HG03196 (cell line): Measurements from ENCODE around the gene NEU1.

Experiments used
- ATAC-seq: cut with Tn5 transposase; IDR thresholded peaks from one replicate; pipeline ENCODE4 v1.9.1; 2021; ENCODE audit not compliant: unreplicated experiment

The NEU1 gene

DNA sequence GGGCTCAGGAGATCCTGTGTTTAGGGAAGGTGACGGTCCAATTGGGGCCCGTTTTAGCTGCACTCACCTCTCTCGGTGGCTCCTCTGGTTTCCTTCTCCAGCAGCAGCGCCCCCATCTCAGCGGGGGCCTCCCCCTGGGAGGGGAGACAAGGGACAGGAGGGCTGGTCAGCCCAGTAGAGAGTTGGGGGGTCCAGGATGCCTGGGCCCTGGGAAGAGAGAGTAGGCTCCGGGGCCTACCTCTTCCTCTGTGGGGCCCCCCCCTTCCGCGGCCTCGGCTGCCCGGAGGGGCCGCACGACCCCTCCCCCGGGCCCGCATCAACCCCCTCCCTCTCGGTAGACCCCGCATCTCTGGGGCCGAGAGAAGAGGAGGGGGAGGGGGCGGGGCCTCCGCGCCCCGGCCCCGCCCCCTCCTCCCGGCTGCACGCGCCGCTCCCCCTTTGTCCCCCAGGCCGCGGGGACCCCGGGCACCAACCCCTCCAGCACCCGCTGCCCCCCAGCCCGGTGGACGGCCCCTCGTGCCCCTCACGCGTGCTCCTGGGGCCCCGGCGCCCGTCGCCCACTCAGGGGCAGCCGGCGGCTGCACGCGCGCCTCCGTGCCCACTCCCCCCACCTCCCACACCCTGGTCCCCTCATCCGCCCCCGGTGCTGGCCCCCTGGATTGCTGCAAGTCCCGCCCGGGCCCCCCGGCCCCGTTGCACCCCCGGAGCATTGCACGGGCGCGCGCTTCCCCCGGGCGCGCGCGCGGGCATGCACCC is 34.4 kb upstream of the NEU1 start:
- no peak for ATAC-seq

DNA sequence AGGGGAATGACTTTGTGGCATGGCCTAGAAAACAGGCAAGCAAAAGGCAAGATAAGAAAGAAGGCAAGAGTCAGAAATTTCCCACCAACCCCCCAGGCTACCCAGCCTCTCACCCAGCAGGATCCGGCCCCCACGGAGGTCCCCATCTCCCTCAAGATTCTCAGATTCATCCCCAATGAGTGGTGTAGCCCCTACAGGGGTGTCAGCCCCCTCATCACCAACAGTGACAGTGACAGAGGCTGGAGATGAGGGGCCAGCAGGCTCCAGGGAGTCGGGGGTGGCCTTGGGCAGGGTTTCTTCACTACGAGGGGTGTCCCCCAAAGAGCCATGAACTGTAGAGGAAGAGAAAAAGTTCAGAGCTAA is 33.9 kb upstream of the NEU1 start:
- no peak for ATAC-seq

DNA sequence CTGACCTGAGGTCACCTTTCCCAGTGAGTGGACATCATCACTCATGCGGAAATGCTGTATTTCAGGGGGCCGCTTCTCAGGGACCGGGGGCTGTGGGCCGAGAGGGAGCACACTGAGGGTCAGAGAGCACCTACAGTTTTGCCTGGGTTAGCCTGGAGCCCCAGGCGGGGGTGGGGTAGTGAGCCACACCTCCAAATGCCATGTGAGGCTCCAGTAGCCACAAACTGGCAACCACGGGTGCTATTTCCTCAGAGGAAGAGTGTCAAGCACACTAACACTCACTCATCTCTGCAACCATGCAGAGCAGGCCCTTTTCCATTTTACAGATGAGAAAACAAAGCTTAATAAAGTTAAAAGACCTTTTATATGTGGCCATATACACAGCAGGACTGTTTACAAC is 30.2 kb upstream of the NEU1 start:
- no peak for ATAC-seq

DNA sequence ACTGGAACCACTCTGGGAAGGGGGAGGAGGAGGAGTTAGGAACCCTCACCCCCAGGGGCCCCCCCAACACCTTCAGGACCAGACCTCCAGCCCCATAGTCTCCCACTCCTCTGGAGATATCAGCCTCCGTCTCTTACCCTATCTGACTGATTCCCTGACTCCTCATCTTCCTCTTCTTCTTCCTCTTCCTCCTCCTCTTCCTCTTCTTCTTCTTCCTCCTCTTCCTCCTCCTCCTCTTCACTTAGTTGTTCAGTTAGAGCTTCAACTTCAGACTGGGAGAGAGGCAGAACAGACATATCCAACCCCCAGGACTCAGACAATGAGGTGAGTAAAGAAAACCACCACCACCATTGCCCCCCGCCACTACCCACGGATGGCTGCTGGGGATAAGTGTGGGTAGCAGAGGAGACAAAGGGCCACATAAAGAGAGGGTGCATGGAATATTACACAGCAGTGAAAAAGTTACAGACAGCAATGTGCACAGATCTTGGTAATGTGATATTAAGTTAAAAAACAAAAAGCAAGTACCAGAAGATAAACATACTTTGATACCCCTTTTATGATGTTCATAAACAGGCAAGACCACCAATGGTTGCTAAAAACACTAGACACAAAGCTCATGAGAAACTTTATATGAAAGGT is 26.8 kb upstream of the NEU1 start:
- no peak for ATAC-seq

DNA sequence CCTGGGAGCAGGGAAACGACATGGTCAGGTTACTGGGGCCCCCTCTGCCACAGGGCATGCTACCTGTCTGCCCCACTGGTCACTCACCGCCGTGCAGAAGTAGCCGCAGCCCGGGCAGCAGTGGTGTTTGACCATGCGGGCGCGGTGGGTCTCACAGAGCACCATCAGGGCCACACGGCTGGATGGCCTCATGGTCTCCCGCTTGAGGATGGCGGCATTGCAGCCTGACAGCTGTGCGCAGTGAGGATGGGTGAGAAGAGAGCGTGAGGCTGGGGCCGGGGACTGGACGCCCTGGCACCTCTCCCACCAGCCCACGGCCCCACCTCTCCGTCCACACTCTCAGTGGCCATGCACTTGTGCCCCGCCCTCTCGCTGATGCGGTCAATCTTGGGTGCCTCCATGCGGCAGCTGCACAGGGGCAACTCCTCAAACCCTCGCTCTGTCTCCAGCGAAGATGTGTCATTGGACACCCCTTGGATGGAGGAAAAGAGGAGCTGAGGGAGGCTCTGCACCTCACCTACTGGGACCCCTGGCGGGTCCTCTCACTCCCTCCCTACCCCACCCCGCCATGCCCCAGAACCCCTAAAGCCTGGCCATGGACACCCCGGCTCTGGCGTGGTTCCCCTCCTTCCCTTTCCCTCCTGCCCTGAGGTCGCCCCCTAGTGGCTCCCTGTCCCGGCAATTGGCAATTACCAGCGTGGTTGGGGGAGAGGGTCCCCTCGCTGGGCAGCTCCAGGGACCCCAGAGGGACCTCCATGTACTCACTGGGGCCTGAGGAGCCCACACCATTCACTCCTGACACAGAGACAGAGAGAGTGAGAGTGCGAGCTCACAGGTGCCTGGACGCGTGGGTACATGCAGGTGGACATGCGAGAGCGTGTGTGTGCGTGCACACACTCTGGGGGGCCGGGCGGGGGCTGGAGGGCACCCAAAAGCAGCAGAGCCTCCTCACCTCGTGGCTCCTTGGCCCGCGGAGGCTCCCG is 25.9 kb upstream of the NEU1 start:
- ATAC-seq, result no peak

DNA sequence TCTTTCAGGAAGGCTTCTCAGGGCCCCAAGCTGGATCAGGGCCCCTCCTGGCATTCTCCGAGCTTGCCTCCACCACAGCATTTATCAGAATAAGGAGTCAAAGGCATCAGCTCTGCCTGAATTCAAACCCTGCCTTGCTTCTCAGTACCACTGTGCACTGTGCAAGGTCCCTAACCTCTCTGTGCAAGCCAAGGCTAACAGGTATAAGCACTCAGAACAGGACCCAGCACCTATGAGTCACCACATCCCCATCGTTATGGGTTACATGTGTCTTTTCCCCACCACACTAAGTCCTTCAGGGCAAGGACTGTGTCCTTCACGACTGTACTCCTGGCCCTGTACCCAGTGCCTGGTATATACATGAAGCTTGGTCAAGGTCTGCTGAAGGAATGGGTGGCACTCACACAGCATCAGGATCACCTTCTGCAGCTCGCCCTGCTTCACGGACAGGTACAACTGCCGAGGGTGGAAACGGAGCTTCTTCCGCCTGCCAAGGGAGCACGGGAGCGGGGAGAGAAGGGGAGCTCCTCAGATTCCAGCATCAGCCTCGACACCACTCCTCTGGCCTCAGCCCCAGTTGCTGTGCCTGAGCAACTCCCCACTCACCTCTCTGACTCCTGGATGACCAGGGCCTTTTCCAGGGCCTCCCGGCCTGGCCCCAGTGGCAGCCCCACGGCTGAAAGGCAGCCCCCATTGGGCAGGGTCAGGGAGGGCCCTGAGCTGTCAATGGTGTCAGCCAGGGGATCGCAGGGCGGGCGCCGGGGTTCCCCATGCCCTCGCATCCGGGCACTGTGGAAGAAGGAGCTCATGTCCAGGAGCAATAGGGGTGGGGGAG is 24.8 kb upstream of the NEU1 start:
- no peak for ATAC-seq

DNA sequence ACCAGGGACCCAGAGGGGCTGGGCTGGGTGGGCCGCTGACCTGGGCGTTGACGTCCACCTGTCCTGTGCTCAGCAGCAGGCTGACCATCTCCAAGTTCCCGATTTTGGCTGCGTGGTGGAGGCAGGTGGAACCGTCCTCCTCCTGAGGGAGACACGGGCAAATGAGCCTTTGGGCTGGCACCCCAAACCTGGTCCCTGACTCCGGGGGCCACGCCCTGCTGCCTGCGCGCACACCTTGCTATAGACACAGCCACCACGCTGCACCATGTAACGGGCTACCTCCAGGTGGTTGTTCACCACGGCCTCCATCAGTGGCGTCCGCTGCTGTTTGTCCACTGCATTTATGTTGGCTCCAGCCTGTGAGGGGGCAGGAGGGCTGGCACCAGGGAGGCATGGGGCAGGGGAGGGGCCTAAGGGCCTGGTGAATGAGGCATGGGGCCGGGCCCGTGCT is 23.9 kb upstream of the NEU1 start:
- ATAC-seq, result no peak

DNA sequence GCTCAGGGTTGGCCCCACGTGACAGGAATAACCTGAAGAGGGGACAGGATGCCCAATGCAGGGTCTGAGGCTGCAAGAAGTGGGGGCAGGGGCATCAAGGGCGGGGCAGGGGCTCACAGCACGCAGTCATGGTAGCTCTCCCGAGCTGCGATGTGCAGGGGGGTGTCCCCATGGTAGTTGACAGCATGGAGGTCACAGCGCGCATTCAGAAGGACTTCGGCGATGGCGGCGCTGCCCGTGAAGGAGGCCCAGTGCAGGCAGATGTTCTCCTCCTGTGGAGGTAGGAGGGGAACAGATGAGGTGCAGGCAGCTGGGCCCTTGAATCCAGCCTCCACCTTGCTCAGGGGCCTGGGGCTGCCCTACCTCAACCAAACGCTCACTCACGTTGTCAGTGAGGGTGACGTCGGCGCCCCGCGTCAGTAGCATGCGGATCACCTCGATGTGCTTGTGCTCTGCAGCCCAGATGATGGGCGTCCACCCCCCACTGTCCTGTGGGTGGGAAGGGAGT is 22.0 kb upstream of the NEU1 start:
- no peak for ATAC-seq

DNA sequence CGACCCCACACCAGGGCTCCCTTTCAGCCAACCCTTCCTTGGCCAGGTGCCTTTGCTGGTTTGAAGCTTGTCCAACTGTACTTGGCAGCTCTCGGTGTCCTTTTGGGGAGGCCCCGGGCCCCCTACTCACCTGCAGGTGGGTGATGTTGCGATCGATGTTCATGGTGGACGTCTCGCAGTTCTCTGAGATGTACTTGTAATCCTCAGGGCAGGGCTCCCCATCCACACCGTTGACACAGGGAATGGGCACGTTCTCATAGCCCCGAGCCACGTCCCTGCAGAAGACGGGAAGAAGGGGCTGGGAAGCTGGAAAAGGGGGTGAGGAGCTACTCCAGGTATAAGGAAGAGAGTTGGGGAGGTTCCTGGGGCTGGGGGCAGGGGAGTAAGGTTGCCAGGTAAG is 21.1 kb upstream of the NEU1 start:
- no peak for ATAC-seq

DNA sequence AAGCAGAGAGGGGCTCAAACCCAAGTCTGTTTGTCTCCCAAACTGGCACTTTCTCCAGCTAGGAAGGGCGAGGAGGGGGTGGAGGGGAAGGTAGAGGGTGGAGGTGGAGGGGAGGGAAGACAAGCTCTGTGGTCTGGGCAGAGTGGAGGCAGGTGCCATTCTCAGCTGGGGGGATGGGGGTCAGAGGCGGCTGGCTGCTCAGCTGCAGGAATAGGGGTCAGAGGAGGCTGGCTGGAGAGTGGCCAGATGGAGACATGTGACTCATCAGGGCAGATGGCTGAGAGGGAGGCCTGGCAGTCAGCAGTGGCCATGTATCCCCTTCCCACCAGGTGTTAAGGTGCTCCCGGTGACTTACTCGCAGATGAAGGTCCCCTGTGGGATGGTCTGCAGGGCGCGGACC is 19.7 kb upstream of the NEU1 start:
- no peak for ATAC-seq

DNA sequence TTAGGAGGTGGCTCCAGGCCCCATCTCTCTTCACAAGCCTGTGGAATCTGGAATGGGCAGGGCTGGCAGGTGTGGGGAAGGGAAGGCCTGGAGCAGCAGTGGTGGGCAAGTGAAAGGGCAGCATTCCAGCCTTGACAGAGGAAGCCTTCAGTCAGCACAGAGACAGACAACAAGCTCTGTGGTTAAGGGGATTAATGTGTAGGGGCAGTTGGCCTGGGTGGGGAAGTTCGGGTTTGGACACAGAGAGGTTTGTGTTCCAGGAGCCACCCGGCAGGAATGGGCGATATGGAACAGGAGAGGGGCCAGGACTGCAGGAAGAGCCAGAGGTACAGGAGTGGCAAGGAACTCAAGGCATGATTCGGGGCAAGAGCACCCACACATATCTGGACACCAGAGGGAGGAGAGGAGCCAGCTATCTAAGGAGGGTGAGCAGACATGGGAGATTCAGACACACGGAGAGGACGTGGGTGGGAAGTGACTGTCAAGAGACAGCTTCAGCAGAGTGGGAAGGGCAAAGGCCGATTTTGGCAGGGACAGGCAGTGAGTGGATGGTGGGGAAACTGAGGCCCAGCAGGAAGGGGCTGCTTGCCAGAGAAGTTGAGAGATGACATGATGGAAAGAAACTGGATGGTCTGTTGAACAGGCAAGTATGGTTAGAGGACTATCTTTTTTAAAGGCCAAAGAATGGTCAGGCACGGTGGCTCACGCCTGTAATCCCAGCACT is 18.7 kb upstream of the NEU1 start:
- no peak for ATAC-seq

DNA sequence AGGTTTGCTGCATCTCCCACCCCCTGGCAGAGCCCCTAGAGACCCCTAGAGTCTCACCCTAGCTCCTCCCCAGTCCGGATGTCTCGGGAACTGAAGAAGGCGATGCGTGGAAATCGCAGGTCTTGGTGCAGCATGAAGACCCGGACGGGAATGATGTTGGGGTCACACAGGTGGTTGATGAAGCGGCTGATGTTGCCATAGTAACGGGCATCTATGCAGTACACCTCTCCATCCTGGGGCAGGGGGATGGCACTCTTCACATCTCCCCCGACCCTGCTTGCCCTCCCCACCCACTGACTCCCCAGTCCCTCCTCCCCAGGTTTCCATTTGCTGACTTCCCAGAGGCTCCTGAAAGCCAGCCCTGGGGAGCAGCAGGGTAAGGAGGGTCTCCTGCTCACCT is 18.0 kb upstream of the NEU1 start:
- ATAC-seq, result no peak

DNA sequence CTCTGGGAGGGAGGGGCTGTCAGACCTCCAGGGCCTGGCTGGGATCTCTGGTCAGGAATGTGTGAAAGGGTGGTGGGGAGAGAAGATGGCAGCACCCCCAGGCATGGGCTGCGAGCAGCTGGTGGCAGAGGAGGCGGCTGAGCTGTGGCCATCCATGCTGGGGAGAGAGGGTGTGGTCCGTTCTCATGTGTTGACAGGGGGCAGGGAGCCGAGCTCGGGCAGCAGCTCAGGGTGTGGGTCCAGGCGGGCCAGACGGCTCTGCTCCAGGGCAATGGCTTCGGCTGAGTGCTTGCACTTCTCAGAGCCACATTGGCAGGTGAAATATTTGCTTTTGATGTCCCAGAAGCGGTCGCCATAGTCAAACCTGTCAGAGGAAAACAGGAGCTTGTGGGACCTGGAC is 17.3 kb upstream of the NEU1 start:
- ATAC-seq, result no peak

DNA sequence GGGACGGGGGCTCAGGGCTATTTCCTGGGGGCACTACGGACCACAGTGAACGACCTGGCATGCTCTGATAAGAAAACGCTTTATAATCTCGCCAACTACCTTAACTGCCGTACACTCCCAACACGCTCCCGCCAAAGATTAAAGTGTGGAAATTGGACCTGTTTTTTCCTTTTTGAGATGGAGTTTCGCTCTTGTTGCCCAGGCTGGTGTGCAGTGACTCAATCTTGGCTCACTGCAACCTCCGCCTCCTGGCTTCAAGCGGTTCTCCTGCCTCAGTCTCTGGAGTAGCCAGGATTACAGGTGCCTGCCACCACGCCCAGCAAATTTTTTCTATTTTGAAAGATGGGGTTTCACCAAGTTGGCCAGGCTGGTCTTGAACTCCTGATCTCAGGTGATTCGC is 16.5 kb upstream of the NEU1 start:
- ATAC-seq, result no peak

DNA sequence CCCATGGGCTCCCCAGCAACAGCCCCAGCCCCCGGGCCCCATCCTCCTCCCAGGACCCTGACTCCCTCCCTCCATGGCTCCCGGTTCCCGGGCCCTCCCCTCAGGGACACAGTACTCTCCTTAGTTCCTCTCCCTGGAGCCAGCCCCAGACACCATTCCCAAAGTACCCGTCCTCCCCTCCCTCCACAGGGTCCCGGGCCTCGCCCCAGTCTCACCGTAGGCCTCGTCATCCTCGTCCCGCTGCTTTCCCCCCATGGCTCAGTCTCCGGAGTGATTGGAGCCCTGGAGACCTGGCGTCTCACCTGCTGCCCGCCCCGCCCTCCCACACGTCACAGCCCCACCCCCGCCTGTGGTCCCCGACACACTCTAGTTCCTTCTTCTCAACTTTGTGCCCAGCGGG is 16.1 kb upstream of the NEU1 start, which contains the start of gene SLC44A4:
Gene SLC44A4, minus strand, starts transcription at position 272 of the 400 bp plus-strand sequence. Its CDS starts 17 bp downstream, at position 255.
- no peak for ATAC-seq

DNA sequence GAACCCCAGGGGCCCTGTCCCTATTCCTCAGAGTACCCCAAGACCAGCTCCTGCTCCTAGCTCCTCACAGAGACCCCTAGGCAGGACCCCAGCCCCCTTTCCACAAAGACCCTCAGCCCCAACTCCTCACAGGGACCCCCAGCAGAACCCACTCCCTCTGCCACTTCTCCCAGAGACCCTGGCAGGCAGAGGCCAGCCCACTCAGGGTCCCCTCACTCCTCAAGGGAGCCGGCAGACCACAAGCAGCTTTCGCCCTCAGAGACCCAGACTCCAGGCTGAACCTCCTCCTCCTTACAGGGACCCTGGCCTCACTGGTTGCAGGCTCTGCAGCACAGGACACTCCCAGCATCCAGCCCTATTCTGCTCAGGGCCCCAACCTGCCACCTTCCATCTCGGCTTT is 15.6 kb upstream of the NEU1 start:
- ATAC-seq, result no peak

DNA sequence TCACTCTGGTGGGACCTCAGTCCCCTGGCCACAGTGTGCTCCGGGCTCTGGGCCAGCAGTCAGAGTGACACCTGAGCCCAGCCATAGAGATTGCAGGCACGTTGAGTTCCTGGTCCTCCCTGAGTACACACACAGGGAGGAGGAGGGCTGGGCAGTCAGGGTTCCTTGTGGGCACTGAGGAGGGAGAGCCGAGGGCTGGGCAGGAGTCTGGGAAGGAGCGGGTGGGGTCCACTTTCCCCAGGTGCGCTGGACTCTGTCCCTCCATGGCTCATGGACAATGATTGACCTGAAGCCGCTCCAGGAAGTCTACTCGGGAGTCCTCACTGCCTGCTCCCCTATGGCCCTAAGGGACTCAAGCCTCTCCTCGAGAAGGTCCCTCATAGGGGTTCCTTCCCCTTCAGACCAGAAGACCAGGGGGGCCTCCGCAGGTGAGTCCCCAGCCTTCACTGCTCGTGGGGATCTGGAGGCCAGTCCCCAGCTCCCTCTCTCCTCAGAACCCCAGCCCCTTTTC is 15.1 kb upstream of the NEU1 start:
- no peak for ATAC-seq

DNA sequence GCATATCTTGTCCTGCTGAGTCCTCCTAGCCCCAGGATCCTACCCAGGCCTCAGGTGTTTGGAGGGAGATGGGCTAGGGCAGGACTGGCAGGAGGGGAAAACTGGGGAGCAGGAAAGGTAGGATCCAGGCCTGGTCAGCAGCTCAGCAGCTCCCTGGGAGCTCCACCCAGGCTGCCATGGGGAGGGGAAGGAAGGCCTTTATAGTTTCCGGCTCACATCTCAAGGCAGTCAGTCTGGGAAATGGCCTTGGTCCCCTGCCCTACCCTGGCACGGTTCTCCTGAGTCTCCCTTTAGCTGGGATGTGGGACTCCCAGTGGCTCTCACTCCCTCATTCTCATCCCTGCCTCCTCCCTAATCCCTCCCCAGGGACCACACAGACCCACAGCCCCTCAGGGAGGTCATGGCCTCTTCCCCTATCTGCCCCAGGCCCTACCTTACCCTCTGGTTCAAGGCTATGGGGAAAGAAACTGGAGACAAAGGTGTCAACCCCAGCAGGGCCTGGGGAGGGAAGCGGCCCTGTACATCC is 14.6 kb upstream of the NEU1 start:
- no peak for ATAC-seq

DNA sequence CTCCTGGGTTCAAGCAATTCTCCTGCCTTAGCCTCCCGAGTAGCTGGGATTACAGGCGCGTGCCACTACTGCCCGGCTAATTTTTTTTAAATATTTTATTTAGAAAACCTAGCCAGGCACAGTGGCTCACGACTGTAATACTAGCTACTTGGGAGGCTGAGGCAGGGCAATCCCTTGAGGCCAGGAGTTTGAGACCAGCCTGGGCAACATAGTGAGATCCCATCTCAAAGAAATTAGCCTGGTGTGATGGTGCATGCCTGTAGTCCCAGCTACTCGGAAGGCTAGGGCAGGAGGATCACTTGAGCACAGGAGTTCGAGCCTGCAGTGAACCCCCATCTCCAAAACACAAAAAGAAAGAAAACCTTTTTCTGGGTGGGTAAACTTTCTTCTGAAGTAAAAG is 13.7 kb upstream of the NEU1 start:
- ATAC-seq, result no peak
